GM23338 (cell line): Measurements from ENCODE around the gene NCAPD3. TPM values are rescaled to one million over a fixed set of nuclear protein-coding genes. Genes with fewer than 3 reads are reported as not detected.

Experiments used
- ATAC-seq: fragments of 200-7000 bp; cut with Tn5 transposase; 3 replicates; pipeline ENCODE4 v1.9.1; 2020
- DNase-seq: peaks from one replicate; pipeline ENCODE4 v3.0.0-alpha.2; 2015; ENCODE audit warnings: low spot score
- H2AFZ ChIP-seq: fragments of 200-600 bp; sonication (generic); 2 replicates; pipeline ENCODE4 v1.8.0; 2016; ENCODE audit warnings: antibody characterized with exemption, mild to moderate bottlenecking, moderate library complexity
- H3F3A ChIP-seq: fragments of 200-600 bp; sonication (generic); replicated peaks from 2 replicates; pipeline ENCODE4 v1.8.0; 2017; ENCODE audit warnings: antibody characterized with exemption, mixed run types, low read depth
- H3K27ac ChIP-seq: fragments of 200-600 bp; sonication (generic); 2 replicates; pipeline ENCODE4 v1.6.1; 2016; ENCODE audit warnings: low read depth
- H3K27me3 ChIP-seq: fragments of 200-600 bp; sonication (generic); 2 replicates; pipeline ENCODE4 v1.8.0; 2016; ENCODE audit warnings: mild to moderate bottlenecking, mixed run types, moderate library complexity; ENCODE audit not compliant: insufficient read depth
- H3K36me3 ChIP-seq: fragments of 200-600 bp; sonication (generic); 2 replicates; pipeline ENCODE4 v1.8.0; 2016; ENCODE audit warnings: mild to moderate bottlenecking; ENCODE audit not compliant: insufficient read depth
- H3K4me1 ChIP-seq: fragments of 200-600 bp; sonication (generic); 2 replicates; pipeline ENCODE4 v1.8.0; 2016; ENCODE audit warnings: mild to moderate bottlenecking, moderate library complexity; ENCODE audit not compliant: insufficient read depth
- H3K4me2 ChIP-seq: fragments of 200-600 bp; sonication (generic); 2 replicates; pipeline ENCODE4 v1.7.1; 2017; ENCODE audit warnings: mixed run types
- H3K4me3 ChIP-seq: fragments of 200-600 bp; sonication (generic); 2 replicates; pipeline ENCODE4 v1.6.1; 2016; ENCODE audit warnings: mixed run types
- H3K79me2 ChIP-seq: fragments of 200-600 bp; sonication (generic); replicated peaks from 2 replicates; pipeline ENCODE4 v1.8.0; 2017; ENCODE audit warnings: mild to moderate bottlenecking; ENCODE audit not compliant: insufficient read depth
- H3K9me2 ChIP-seq: fragments of 200-600 bp; sonication (generic); 2 replicates; pipeline ENCODE4 v1.8.0; 2017; ENCODE audit not compliant: insufficient read depth
- H4K20me1 ChIP-seq: fragments of 200-600 bp; sonication (generic); replicated peaks from 2 replicates; pipeline ENCODE4 v1.8.0; 2017; ENCODE audit warnings: mild to moderate bottlenecking; ENCODE audit not compliant: insufficient read depth
- H3K27ac Mint-ChIP-seq: 2 replicates; pipeline ENCODE4 v1.8.0; 2020; ENCODE audit warnings: inconsistent platforms, mild to moderate bottlenecking, moderate library complexity, mixed read lengths
- H3K27me3 Mint-ChIP-seq: 3 replicates; pipeline ENCODE4 v1.8.0; 2022; ENCODE audit warnings: low read depth, mild to moderate bottlenecking, moderate library complexity, mixed read lengths, inconsistent platforms; ENCODE audit not compliant: insufficient read depth, poor library complexity
- H3K36me3 Mint-ChIP-seq: 3 replicates; pipeline ENCODE4 v1.8.0; 2021; ENCODE audit warnings: low read depth, mild to moderate bottlenecking, inconsistent platforms, moderate library complexity, mixed read lengths
- H3K4me1 Mint-ChIP-seq: 3 replicates; pipeline ENCODE4 v1.8.0; 2020; ENCODE audit warnings: mild to moderate bottlenecking, inconsistent platforms, mixed read lengths
- H3K4me3 Mint-ChIP-seq: 3 replicates; pipeline ENCODE4 v1.8.0; 2021; ENCODE audit warnings: moderate library complexity, mild to moderate bottlenecking, inconsistent platforms, mixed read lengths
- H3K9me3 Mint-ChIP-seq: 3 replicates; pipeline ENCODE4 v1.8.0; 2020; ENCODE audit warnings: moderate library complexity, mild to moderate bottlenecking, inconsistent platforms, mixed read lengths
- CREB1 ChIP-seq: fragments of 250-450 bp; sonication (Bioruptor Pico); IDR thresholded peaks from 2 replicates; pipeline ENCODE4 v1.5.0; 2020; ENCODE audit warnings: low read depth, mild to moderate bottlenecking, moderate library complexity
- CTCF ChIP-seq, 2 experiments: fragments of 200-600 bp in 1 of 2; sonication (generic) in 1 of 2; conservative IDR thresholded peaks; 2 replicates each; pipeline versions ENCODE4 v1.5.1 to v1.6.1; 2016 to 2017; ENCODE audit warnings: antibody characterized with exemption in 2 of 2, low read depth in 2 of 2, mild to moderate bottlenecking in 2 of 2, moderate library complexity in 1 of 2
- EZH2 ChIP-seq: fragments of 200-600 bp; sonication (generic); IDR thresholded peaks from one replicate; pipeline ENCODE4 v1.8.0; 2017; ENCODE audit warnings: antibody characterized with exemption, mild to moderate bottlenecking, low read depth; ENCODE audit not compliant: unreplicated experiment
- EZH2phosphoT487 ChIP-seq: fragments of 200-600 bp; sonication (generic); IDR thresholded peaks from one replicate; pipeline ENCODE4 v1.8.1; 2018; ENCODE audit warnings: antibody characterized with exemption; ENCODE audit not compliant: unreplicated experiment
- NANOG ChIP-seq: IDR thresholded peaks from 2 replicates; pipeline ENCODE4 v1.6.1; 2016; ENCODE audit warnings: antibody characterized with exemption, borderline replicate concordance
- POLR2AphosphoS5 ChIP-seq: IDR thresholded peaks from 2 replicates; pipeline ENCODE4 v1.6.1; 2016; ENCODE audit warnings: antibody characterized with exemption, low read depth
- REST ChIP-seq: IDR thresholded peaks from one replicate; pipeline ENCODE4 v1.6.1; 2018; ENCODE audit warnings: antibody characterized with exemption; ENCODE audit not compliant: unreplicated experiment
- ZNF114 ChIP-seq: fragments of 250-450 bp; sonication (Bioruptor Pico); IDR thresholded peaks from 2 replicates; pipeline ENCODE4 v1.5.0; 2020; ENCODE audit warnings: mild to moderate bottlenecking, moderate library complexity
- long read RNA-seq: library from polyadenylated mRNA; unstranded; transcript quantifications from one replicate; pipeline ENCODE4 v2.0.0, GENCODE V29; 2020; ENCODE audit not compliant: unreplicated experiment
- polyA plus RNA-seq: library from polyadenylated mRNA; unstranded; fragments of >200 nt; fragmentation: Nextera tagmentation; extraction: Ambion mirVana; gene quantifications from 2 replicates; pipeline ENCODE4 v1.2.1, GENCODE V29; 2016
- total RNA-seq: library from RNA; depleted of rRNA; stranded (reverse); fragments of >200 nt; shearing (Covaris generic); gene quantifications from 2 replicates; pipeline ENCODE4 v1.2.3, GENCODE V29; 2014; rRNA removed

Gene NCAPD3
- 48.9 and 49.8 TPM in 2 replicates for total RNA-seq
- polyA plus RNA-seq: 32.1 and 37.1 TPM in 2 replicates
- long read RNA-seq, partial matches to known transcripts: 5 of 5 reads
- long read RNA-seq, other reads (novel, unspliced or antisense): 0 of 5 reads

- Histone ChIP-seq H3K9me2 (no peaks in the 10 kb centered on the region), H3K4me2 (peak within 1 kb of the TSS; percentile 100), H3K79me2 (peaks cover 69% of the 10 kb centered on the region), H3K4me3 (peak within 1 kb of the TSS; percentile 90), H3K27ac (no peak within 1 kb of the TSS), H4K20me1 (peaks cover 35% of the 10 kb centered on the region), H3F3A (0 out of 2 replicates have a peak, but pooled peaks cover 2% of the 10 kb centered on the region), H3K36me3 (peaks cover 15% of the 10 kb centered on the region; the same call in 1 of the 2 replicates), H3K4me1 (peaks cover 17% of the 10 kb centered on the region), H3K27me3 (peaks cover 13% of the 10 kb centered on the region; the same call in 1 of the 2 replicates), H2AFZ (peak within 1 kb of the TSS; percentile 99)
- peak within 1 kb of the TSS; percentile 66 for H3K27ac Mint-ChIP-seq
- peaks cover 24% of the 10 kb centered on the region for H3K4me1 Mint-ChIP-seq
- TF ChIP-seq ZNF114 (no peak), NANOG (0 out of 2 replicates have a peak, but pooled peaks have one; percentile 13), POLR2AphosphoS5 (peak; percentile 92)
- peak; percentile 99 for DNase-seq
- H3K27me3 Mint-ChIP-seq: peaks cover 12% of the 10 kb centered on the region
- peaks cover 15% of the 10 kb centered on the region for H3K36me3 Mint-ChIP-seq
- peak; percentile 88 for ATAC-seq
- no peaks in the 10 kb centered on the region for H3K9me3 Mint-ChIP-seq
- peak within 1 kb of the TSS; percentile 94 for H3K4me3 Mint-ChIP-seq
Measured at GRCh38 chr11:134223836-134224709, at the start of gene NCAPD3, which contains the start of gene VPS26B. Gene NCAPD3 (minus strand): TSS chr11:134223967. CDS start chr11:134223926, 41 bp downstream. Gene VPS26B (plus strand): TSS chr11:134224671. CDS start chr11:134225123, 452 bp downstream.

- peaks cover 4% of the 10 kb centered on the region; the same call in 1 of the 3 replicates for H3K9me3 Mint-ChIP-seq
- H3K27ac Mint-ChIP-seq: peak overlapping the region; percentile 98
- 0 out of 2 replicates have a peak, but pooled peaks cover 5% of the 10 kb centered on the region for H3K36me3 ChIP-seq
- DNase-seq (no peak), ATAC-seq (no peak)
- peak overlapping the region; percentile 90 for H3K4me3 ChIP-seq
- no peaks in the 10 kb centered on the region for H3K27me3 ChIP-seq
- H3K4me1 Mint-ChIP-seq: peaks cover 50% of the 10 kb centered on the region
- peaks cover 48% of the 10 kb centered on the region for H3K4me1 ChIP-seq
- peaks cover 70% of the 10 kb centered on the region for H3K79me2 ChIP-seq
- no peaks in the 10 kb centered on the region for H3K9me2 ChIP-seq
- peaks cover 29% of the 10 kb centered on the region for H3K27me3 Mint-ChIP-seq
- H3K36me3 Mint-ChIP-seq: peaks cover 39% of the 10 kb centered on the region
- peak overlapping the region; percentile 99 for H3K4me3 Mint-ChIP-seq
- no peaks in the 10 kb centered on the region for H4K20me1 ChIP-seq
- no peak overlapping the region for H2AFZ ChIP-seq
- H3K27ac ChIP-seq: peak overlapping the region; percentile 47
- H3F3A ChIP-seq: peaks cover 10% of the 10 kb centered on the region; the same call in 1 of the 2 replicates
- peak overlapping the region; percentile 93 for H3K4me2 ChIP-seq
- TF ChIP-seq EZH2phosphoT487 (no peak), CREB1 (CRISPR knock-in tag) (no peak), REST (no peak), CTCF (conservative IDR thresholded peaks at IDR 0.05; ENCODE audit: low read depth in 2 of 2) (no peak), EZH2 (no peak), POLR2AphosphoS5 (no peak)
Measured at GRCh38 chr11:134273317-134273712, 49.5 kb upstream of the NCAPD3 start.
